H1 (cell line): Measurements from ENCODE around the gene AKR1C3.

ENCODE experiments used
- CEBPB ChIP-seq: IDR thresholded peaks from 2 replicates; pipeline ENCODE4 v1.6.1; 2012; ENCODE audit warnings: low read depth, low read length
- CREB1 ChIP-seq: IDR thresholded peaks from 2 replicates; pipeline ENCODE4 v1.6.1; 2012; ENCODE audit warnings: inconsistent platforms
- CTCF ChIP-seq, 3 experiments: IDR thresholded peaks; 1 replicate in 2 of 3; 2 replicates in 1 of 3; pipeline versions ENCODE4 v1.5.1 to v1.6.1; 2011; ENCODE audit warnings: low read length in 3 of 3, mild to moderate bottlenecking in 3 of 3, inconsistent platforms in 2 of 3, low read depth in 1 of 3, moderate library complexity in 1 of 3; ENCODE audit not compliant: insufficient read depth in 1 of 3; ENCODE audit errors: control extremely low read depth in 1 of 3
- EGR1 ChIP-seq: IDR thresholded peaks from 2 replicates; pipeline ENCODE4 v1.6.1; 2011; ENCODE audit warnings: low read depth, low read length, borderline replicate concordance
- JUND ChIP-seq: IDR thresholded peaks from 2 replicates; pipeline ENCODE4 v1.6.1; 2011; ENCODE audit warnings: mild to moderate bottlenecking, improper control_type of control experiment, low read length
- MAFK ChIP-seq: IDR thresholded peaks from 2 replicates; pipeline ENCODE4 v1.6.1; 2012; ENCODE audit warnings: low read depth, mild to moderate bottlenecking, improper control_type of control experiment, low read length
- POLR2A ChIP-seq, 2 experiments: IDR thresholded peaks; 1 replicate in 1 of 2; 2 replicates in 1 of 2; pipeline ENCODE4 v1.6.1; 2011; ENCODE audit warnings: low read depth in 2 of 2, low read length in 2 of 2, mild to moderate bottlenecking in 2 of 2; ENCODE audit errors: control extremely low read depth in 1 of 2

GRCh38 chr10:5081091-5081490, 13.1 kb upstream of the AKR1C3 start:
- TF ChIP-seq EGR1, result no peak
- no peak for TF ChIP-seq CEBPB
- TF ChIP-seq POLR2A (IDR thresholded peaks at IDR 0.05; ENCODE audit: control extremely low read depth in 1 of 2, low read depth in 2 of 2, low read length in 2 of 2), result no peak
- no peak for TF ChIP-seq CTCF (IDR thresholded peaks at IDR 0.05; ENCODE audit: control extremely low read depth in 1 of 3, insufficient read depth in 1 of 3, low read depth in 1 of 3, low read length in 3 of 3)
- no peak for TF ChIP-seq JUND
- TF ChIP-seq CREB1, result no peak
- TF ChIP-seq MAFK, result no peak
